ENCODE data around the gene ERC2.

DNA sequence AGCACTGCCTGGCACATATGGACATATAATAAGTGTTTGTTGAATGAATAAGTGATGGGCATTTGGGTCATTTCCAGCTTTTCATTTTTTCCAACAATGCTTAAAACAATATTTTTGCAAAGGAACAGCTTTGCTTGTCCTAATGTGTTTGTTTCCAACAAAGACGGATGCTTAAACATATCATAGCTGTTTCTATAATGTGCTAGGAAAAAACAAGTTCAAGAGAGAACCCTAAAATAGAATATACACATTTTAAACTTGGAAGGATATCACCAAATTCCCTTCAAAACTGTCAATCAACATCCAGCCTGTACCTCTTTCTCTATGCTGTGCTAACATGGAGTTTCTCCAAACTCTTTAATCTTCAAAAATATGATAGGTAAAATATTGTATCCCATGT, 756.6 kb downstream of the ERC2 start:
- TF ChIP-seq, protein P1, sequence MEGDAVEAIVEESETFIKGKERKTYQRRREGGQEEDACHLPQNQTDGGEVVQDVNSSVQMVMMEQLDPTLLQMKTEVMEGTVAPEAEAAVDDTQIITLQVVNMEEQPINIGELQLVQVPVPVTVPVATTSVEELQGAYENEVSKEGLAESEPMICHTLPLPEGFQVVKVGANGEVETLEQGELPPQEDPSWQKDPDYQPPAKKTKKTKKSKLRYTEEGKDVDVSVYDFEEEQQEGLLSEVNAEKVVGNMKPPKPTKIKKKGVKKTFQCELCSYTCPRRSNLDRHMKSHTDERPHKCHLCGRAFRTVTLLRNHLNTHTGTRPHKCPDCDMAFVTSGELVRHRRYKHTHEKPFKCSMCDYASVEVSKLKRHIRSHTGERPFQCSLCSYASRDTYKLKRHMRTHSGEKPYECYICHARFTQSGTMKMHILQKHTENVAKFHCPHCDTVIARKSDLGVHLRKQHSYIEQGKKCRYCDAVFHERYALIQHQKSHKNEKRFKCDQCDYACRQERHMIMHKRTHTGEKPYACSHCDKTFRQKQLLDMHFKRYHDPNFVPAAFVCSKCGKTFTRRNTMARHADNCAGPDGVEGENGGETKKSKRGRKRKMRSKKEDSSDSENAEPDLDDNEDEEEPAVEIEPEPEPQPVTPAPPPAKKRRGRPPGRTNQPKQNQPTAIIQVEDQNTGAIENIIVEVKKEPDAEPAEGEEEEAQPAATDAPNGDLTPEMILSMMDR (conservative IDR thresholded peaks at IDR 0.05 in 1 of 2, IDR thresholded peaks at IDR 0.05 in 1 of 2; ENCODE audit: extremely low read depth in 1 of 2, insufficient read depth in 1 of 2, low read depth in 1 of 2, low read length in 2 of 2), result no peak
- no peak for TF ChIP-seq EZH2 (IDR thresholded peaks at IDR 0.05; ENCODE audit: borderline replicate concordance, low read length)

Measured in mammary epithelial cell (primary cell).